ENCODE measurements around the gene NRXN3. TPM values are rescaled to one million over a fixed set of nuclear protein-coding genes. Genes with fewer than 3 reads are reported as not detected.

Gene NRXN3
- total and polyA plus RNA-seq, 4 donors = 0.07 to 1.2 (median 0.23) TPM

DNA sequence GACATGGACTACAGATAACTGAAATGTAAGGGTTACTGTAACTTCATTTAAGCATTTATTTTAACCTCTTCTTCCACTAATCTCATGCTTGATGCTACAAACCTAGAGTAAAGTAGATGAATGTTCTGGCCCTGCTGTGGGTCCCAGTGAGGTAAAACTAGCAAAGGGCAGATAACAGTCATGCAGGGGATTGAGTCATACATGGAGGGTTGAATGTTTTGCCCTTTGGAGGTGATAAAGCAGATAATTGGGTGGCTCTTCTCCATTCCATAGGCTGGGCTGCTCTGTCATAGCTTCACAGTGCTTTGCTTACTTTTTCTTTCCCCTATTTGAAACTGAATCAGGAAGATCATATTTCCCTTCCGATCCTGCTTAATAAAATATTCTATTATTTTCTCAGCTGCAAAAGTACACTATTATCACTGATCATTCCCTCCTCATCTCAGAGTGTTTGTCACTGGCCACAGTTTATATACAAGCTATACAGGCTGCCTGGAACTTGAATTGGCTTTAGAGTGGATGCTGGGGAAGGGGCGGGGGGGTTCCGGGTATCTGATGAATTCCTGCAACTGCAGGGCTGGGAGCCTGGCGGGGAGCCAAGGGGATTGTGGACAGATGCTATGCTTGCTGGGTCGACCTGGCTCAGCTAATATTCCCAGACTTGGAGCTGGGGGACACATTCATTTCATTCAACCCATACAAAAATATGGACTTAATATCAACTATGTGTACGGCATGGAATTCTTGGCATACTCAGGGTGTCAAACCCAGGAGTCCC is 235.1 kb downstream of the NRXN3 start:
- Histone ChIP-seq H3K4me3 (ENCODE audit: low read depth in 1 of 3, low read length in 3 of 3) (no peak overlapping the region), H3K4me1 (ENCODE audit: control insufficient read depth in 4 of 4, insufficient read depth in 4 of 4, low read length in 3 of 4) (no peaks in the 10 kb centered on the region), H3K9me3 (ENCODE audit: control insufficient read depth in 4 of 4, low read length in 3 of 4) (peaks cover 0 to under 1% (median 0%) of the 10 kb centered on the region in 4 donors), H3K27ac (ENCODE audit: low read depth in 1 of 2, low read length in 2 of 2) (no peak overlapping the region), H3K36me3 (ENCODE audit: control insufficient read depth in 4 of 4, insufficient read depth in 3 of 4, low read depth in 1 of 4, low read length in 3 of 4) (no peaks in the 10 kb centered on the region), H3K27me3 (ENCODE audit: control insufficient read depth in 4 of 4, insufficient read depth in 4 of 4, low read length in 3 of 4) (peaks cover 0 to 2% (median 0%) of the 10 kb centered on the region in 4 donors), H3K9ac (ENCODE audit: low read depth in 1 of 2, low read length in 2 of 2) (no peak overlapping the region)
- TF ChIP-seq RAD21 (IDR thresholded peaks at IDR 0.05) = no peak
- TF ChIP-seq, protein P1, sequence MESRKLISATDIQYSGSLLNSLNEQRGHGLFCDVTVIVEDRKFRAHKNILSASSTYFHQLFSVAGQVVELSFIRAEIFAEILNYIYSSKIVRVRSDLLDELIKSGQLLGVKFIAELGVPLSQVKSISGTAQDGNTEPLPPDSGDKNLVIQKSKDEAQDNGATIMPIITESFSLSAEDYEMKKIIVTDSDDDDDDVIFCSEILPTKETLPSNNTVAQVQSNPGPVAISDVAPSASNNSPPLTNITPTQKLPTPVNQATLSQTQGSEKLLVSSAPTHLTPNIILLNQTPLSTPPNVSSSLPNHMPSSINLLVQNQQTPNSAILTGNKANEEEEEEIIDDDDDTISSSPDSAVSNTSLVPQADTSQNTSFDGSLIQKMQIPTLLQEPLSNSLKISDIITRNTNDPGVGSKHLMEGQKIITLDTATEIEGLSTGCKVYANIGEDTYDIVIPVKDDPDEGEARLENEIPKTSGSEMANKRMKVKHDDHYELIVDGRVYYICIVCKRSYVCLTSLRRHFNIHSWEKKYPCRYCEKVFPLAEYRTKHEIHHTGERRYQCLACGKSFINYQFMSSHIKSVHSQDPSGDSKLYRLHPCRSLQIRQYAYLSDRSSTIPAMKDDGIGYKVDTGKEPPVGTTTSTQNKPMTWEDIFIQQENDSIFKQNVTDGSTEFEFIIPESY (IDR thresholded peaks at IDR 0.05) = no peak
- no peak for TF ChIP-seq FOXA1 (IDR thresholded peaks at IDR 0.05)
- TF ChIP-seq EGR1 (IDR thresholded peaks at IDR 0.05; ENCODE audit: low read depth in 2 of 2) = no peak
- TF ChIP-seq SP1 (IDR thresholded peaks at IDR 0.05) = no peak
- TF ChIP-seq YY1 (IDR thresholded peaks at IDR 0.05) = no peak
- TF ChIP-seq GABPA (IDR thresholded peaks at IDR 0.05 in 1 of 2, conservative IDR thresholded peaks at IDR 0.05 in 1 of 2) = no peak
- TF ChIP-seq, protein P2, sequence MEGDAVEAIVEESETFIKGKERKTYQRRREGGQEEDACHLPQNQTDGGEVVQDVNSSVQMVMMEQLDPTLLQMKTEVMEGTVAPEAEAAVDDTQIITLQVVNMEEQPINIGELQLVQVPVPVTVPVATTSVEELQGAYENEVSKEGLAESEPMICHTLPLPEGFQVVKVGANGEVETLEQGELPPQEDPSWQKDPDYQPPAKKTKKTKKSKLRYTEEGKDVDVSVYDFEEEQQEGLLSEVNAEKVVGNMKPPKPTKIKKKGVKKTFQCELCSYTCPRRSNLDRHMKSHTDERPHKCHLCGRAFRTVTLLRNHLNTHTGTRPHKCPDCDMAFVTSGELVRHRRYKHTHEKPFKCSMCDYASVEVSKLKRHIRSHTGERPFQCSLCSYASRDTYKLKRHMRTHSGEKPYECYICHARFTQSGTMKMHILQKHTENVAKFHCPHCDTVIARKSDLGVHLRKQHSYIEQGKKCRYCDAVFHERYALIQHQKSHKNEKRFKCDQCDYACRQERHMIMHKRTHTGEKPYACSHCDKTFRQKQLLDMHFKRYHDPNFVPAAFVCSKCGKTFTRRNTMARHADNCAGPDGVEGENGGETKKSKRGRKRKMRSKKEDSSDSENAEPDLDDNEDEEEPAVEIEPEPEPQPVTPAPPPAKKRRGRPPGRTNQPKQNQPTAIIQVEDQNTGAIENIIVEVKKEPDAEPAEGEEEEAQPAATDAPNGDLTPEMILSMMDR (IDR thresholded peaks at IDR 0.05; ENCODE audit: low read depth, low read length, missing input control) = no peak
- TF ChIP-seq, protein P3, sequence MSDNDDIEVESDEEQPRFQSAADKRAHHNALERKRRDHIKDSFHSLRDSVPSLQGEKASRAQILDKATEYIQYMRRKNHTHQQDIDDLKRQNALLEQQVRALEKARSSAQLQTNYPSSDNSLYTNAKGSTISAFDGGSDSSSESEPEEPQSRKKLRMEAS (IDR thresholded peaks at IDR 0.05) = no peak
- no peak for TF ChIP-seq RXRA (IDR thresholded peaks at IDR 0.05)
- TF ChIP-seq HNF4A (conservative IDR thresholded peaks at IDR 0.05) = no peak
- TF ChIP-seq TAF1 (conservative IDR thresholded peaks at IDR 0.05) = no peak
- no peak for TF ChIP-seq NR2F2 (IDR thresholded peaks at IDR 0.05)
- TF ChIP-seq, protein P4, sequence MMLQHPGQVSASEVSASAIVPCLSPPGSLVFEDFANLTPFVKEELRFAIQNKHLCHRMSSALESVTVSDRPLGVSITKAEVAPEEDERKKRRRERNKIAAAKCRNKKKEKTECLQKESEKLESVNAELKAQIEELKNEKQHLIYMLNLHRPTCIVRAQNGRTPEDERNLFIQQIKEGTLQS (IDR thresholded peaks at IDR 0.05) = no peak
- TF ChIP-seq JUND (IDR thresholded peaks at IDR 0.05) = no peak
- no peak for DNase-seq (ENCODE audit: low spot score)
- WGBS = 70% methylated on average over 6 of the region's 6 CpGs

- Histone ChIP-seq H3K9me3 (ENCODE audit: control insufficient read depth in 4 of 4, low read length in 3 of 4) (peaks cover 0 to 2% (median 0%) of the 10 kb centered on the region in 4 donors), H3K4me1 (ENCODE audit: control insufficient read depth in 4 of 4, insufficient read depth in 4 of 4, low read length in 3 of 4) (no peaks in the 10 kb centered on the region), H3K27ac (ENCODE audit: low read depth in 1 of 2, low read length in 2 of 2) (no peak overlapping the region), H3K36me3 (ENCODE audit: control insufficient read depth in 4 of 4, insufficient read depth in 3 of 4, low read depth in 1 of 4, low read length in 3 of 4) (no peaks in the 10 kb centered on the region), H3K27me3 (ENCODE audit: control insufficient read depth in 4 of 4, insufficient read depth in 4 of 4, low read length in 3 of 4) (no peaks in the 10 kb centered on the region), H3K9ac (ENCODE audit: low read depth in 1 of 2, low read length in 2 of 2) (no peak overlapping the region), H3K4me3 (ENCODE audit: low read depth in 1 of 3, low read length in 3 of 3) (no peak overlapping the region)
- 83% methylated on average over 3 of the region's 3 CpGs for WGBS
- no peak for DNase-seq (ENCODE audit: low spot score)
- TF ChIP-seq GABPA (IDR thresholded peaks at IDR 0.05 in 1 of 2, conservative IDR thresholded peaks at IDR 0.05 in 1 of 2) = no peak
- no peak for TF ChIP-seq HNF4A (conservative IDR thresholded peaks at IDR 0.05)
- TF ChIP-seq, protein P5, sequence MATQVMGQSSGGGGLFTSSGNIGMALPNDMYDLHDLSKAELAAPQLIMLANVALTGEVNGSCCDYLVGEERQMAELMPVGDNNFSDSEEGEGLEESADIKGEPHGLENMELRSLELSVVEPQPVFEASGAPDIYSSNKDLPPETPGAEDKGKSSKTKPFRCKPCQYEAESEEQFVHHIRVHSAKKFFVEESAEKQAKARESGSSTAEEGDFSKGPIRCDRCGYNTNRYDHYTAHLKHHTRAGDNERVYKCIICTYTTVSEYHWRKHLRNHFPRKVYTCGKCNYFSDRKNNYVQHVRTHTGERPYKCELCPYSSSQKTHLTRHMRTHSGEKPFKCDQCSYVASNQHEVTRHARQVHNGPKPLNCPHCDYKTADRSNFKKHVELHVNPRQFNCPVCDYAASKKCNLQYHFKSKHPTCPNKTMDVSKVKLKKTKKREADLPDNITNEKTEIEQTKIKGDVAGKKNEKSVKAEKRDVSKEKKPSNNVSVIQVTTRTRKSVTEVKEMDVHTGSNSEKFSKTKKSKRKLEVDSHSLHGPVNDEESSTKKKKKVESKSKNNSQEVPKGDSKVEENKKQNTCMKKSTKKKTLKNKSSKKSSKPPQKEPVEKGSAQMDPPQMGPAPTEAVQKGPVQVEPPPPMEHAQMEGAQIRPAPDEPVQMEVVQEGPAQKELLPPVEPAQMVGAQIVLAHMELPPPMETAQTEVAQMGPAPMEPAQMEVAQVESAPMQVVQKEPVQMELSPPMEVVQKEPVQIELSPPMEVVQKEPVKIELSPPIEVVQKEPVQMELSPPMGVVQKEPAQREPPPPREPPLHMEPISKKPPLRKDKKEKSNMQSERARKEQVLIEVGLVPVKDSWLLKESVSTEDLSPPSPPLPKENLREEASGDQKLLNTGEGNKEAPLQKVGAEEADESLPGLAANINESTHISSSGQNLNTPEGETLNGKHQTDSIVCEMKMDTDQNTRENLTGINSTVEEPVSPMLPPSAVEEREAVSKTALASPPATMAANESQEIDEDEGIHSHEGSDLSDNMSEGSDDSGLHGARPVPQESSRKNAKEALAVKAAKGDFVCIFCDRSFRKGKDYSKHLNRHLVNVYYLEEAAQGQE (IDR thresholded peaks at IDR 0.05) = no peak
- no peak for TF ChIP-seq RAD21 (IDR thresholded peaks at IDR 0.05)
- TF ChIP-seq TAF1 (conservative IDR thresholded peaks at IDR 0.05) = no peak
- TF ChIP-seq, protein P2 (IDR thresholded peaks at IDR 0.05; ENCODE audit: low read depth, low read length, missing input control) = no peak
- no peak for TF ChIP-seq FOXA2 (IDR thresholded peaks at IDR 0.05)
- TF ChIP-seq JUND (IDR thresholded peaks at IDR 0.05) = no peak
- TF ChIP-seq YY1 (IDR thresholded peaks at IDR 0.05) = no peak
- no peak for TF ChIP-seq SP1 (IDR thresholded peaks at IDR 0.05)
- TF ChIP-seq RXRA (IDR thresholded peaks at IDR 0.05) = no peak
- no peak for TF ChIP-seq EGR1 (IDR thresholded peaks at IDR 0.05; ENCODE audit: low read depth in 2 of 2)
- TF ChIP-seq, protein P1 (IDR thresholded peaks at IDR 0.05) = no peak
- no peak for TF ChIP-seq FOXA1 (IDR thresholded peaks at IDR 0.05)
- no peak for TF ChIP-seq HNF4G (IDR thresholded peaks at IDR 0.05)
These were observed 242.3 kb downstream of the NRXN3 start for GRCh38 chr14:78412475-78412874.
